RWPE2 (cell line): ENCODE measurements around the gene PGM5.
"Not testable (repeated sequence)": the region's sequence is repeated elsewhere in the genome, so short reads cannot be mapped to it uniquely, and the experiment has no call there.

ENCODE experiments used
- ATAC-seq: fragments of 200-7000 bp; cut with Tn5 transposase; 3 replicates; pipeline ENCODE4 v1.9.1; 2021; ENCODE audit warnings: low read depth
- DNase-seq: peaks from one replicate; pipeline ENCODE4 v3.0.0-alpha.2; 2020; ENCODE audit warnings: low spot score
- H3K27ac ChIP-seq: fragments of 450-650 bp; 2 replicates; pipeline ENCODE4 v1.5.1; 2017; ENCODE audit warnings: mild to moderate bottlenecking; ENCODE audit not compliant: poor library complexity, severe bottlenecking
- H3K27me3 ChIP-seq: fragments of 250-450 bp; sonication (Bioruptor Pico); 2 replicates; pipeline ENCODE4 v1.5.1; 2021; ENCODE audit warnings: mild to moderate bottlenecking, moderate library complexity; ENCODE audit not compliant: insufficient read depth, poor library complexity, severe bottlenecking
- H3K36me3 ChIP-seq: fragments of 250-450 bp; sonication (Bioruptor Pico); 2 replicates; pipeline ENCODE4 v1.5.1; 2020; ENCODE audit warnings: low read depth, mild to moderate bottlenecking, moderate library complexity
- H3K4me1 ChIP-seq: fragments of 250-450 bp; sonication (Bioruptor Pico); 2 replicates; pipeline ENCODE4 v1.5.1; 2021; ENCODE audit warnings: mild to moderate bottlenecking, moderate library complexity; ENCODE audit not compliant: insufficient read depth, poor library complexity, severe bottlenecking
- H3K4me3 ChIP-seq: fragments of 250-450 bp; sonication (Bioruptor Pico); 2 replicates; pipeline ENCODE4 v1.5.1; 2021; ENCODE audit warnings: mild to moderate bottlenecking, moderate library complexity; ENCODE audit not compliant: severe bottlenecking
- H3K9me3 ChIP-seq: fragments of 250-450 bp; sonication (Bioruptor Pico); 2 replicates; pipeline ENCODE4 v1.5.1; 2021; ENCODE audit warnings: mild to moderate bottlenecking, moderate library complexity; ENCODE audit not compliant: severe bottlenecking
- CTCF ChIP-seq: fragments of 450-650 bp; IDR thresholded peaks from one replicate; pipeline ENCODE4 v1.5.1; 2017; ENCODE audit warnings: mild to moderate bottlenecking, moderate library complexity; ENCODE audit not compliant: poor library complexity, severe bottlenecking

PGM5 gene

GRCh38 chr9:68336639-68337339 lies 19.6 kb upstream of the PGM5 start:
- H3K4me3 ChIP-seq, H3K27ac ChIP-seq, H3K36me3 ChIP-seq, DNase-seq, H3K27me3 ChIP-seq, H3K9me3 ChIP-seq, H3K4me1 ChIP-seq: not testable (repeated sequence)
- ATAC-seq = 0 out of 3 replicates have a peak, but pooled peaks have one; percentile 51

GRCh38 chr9:68338000-68338399 lies 18.4 kb upstream of the PGM5 start:
- not testable (repeated sequence) for H3K36me3 ChIP-seq, H3K4me1 ChIP-seq, ATAC-seq, H3K27ac ChIP-seq, DNase-seq, H3K4me3 ChIP-seq, H3K9me3 ChIP-seq, H3K27me3 ChIP-seq

GRCh38 chr9:68342265-68343025 lies 14.0 kb upstream of the PGM5 start:
- ATAC-seq = peak; percentile 81
- DNase-seq, H3K4me3 ChIP-seq, H3K9me3 ChIP-seq, H3K27ac ChIP-seq, H3K27me3 ChIP-seq, H3K36me3 ChIP-seq, H3K4me1 ChIP-seq: not testable (repeated sequence)
- TF ChIP-seq CTCF = peak; percentile 52

GRCh38 chr9:68343242-68343641 lies 13.2 kb upstream of the PGM5 start:
- H3K4me3 ChIP-seq, H3K9me3 ChIP-seq, ATAC-seq: not testable (repeated sequence)

GRCh38 chr9:68343992-68344391 lies 12.4 kb upstream of the PGM5 start:
- H3K27ac ChIP-seq, DNase-seq, H3K9me3 ChIP-seq, H3K4me1 ChIP-seq, H3K4me3 ChIP-seq, H3K27me3 ChIP-seq, ATAC-seq, H3K36me3 ChIP-seq: not testable (repeated sequence)

More at GRCh38 chr9:68343242-68343641, 13.2 kb upstream of the PGM5 start:
- H3K4me1 ChIP-seq, H3K27ac ChIP-seq, DNase-seq, H3K36me3 ChIP-seq, H3K27me3 ChIP-seq: not testable (repeated sequence)

- DNase-seq, H3K4me3 ChIP-seq, H3K4me1 ChIP-seq, H3K9me3 ChIP-seq, H3K27me3 ChIP-seq, H3K36me3 ChIP-seq, H3K27ac ChIP-seq: not testable (repeated sequence)
- ATAC-seq = peak; percentile 43; the same call in 1 of the 3 replicates
These were observed 4.7 kb upstream of the PGM5 start for GRCh38 chr9:68351689-68352088.

GRCh38 chr9:68355993-68356379 lies 425 bp upstream of the PGM5 start:
- ATAC-seq, H3K27ac ChIP-seq, H3K4me1 ChIP-seq, H3K9me3 ChIP-seq, H3K4me3 ChIP-seq, H3K36me3 ChIP-seq, DNase-seq: not testable (repeated sequence)
- H3K27me3 ChIP-seq = peaks cover 17% of the 10 kb centered on the region

- peaks cover 17% of the 10 kb centered on the region for H3K27me3 ChIP-seq
- not testable (repeated sequence) for H3K4me1 ChIP-seq, H3K36me3 ChIP-seq, H3K27ac ChIP-seq, H3K9me3 ChIP-seq, H3K4me3 ChIP-seq, DNase-seq
- ATAC-seq = 0 out of 3 replicates have a peak, but pooled peaks have one; percentile 7
These were observed 806 bp downstream of the PGM5 start for GRCh38 chr9:68357119-68357714.

- DNase-seq, H3K4me3 ChIP-seq, ATAC-seq: not testable (repeated sequence)
These were observed 10.6 kb downstream of the PGM5 start for GRCh38 chr9:68366933-68367547.

GRCh38 chr9:68375789-68376188 lies 19.4 kb downstream of the PGM5 start:
- H3K27me3 ChIP-seq, H3K4me1 ChIP-seq, H3K36me3 ChIP-seq, H3K9me3 ChIP-seq, H3K4me3 ChIP-seq, DNase-seq, ATAC-seq, H3K27ac ChIP-seq: not testable (repeated sequence)

More at GRCh38 chr9:68366933-68367547, 10.6 kb downstream of the PGM5 start:
- not testable (repeated sequence) for H3K36me3 ChIP-seq, H3K9me3 ChIP-seq, H3K27me3 ChIP-seq, H3K27ac ChIP-seq, H3K4me1 ChIP-seq
